ENCODE data around the gene SIDT1. TPM values are rescaled to one million over a fixed set of nuclear protein-coding genes. Genes with fewer than 3 reads are reported as not detected.

The SIDT1 gene
- total and polyA plus RNA-seq, 2 donors (not counting 1 experiment from before 2014, with no cell fraction given): 53.2 to 84.4 TPM

GRCh38 chr3:113628316-113628715, 96.0 kb downstream of the SIDT1 start:
- H3K27me3 ChIP-seq (replicated peaks in 1 of 4; ENCODE audit: control extremely low read depth in 1 of 4, control insufficient read depth in 3 of 4, insufficient read depth in 4 of 4, low read length in 3 of 4): no peaks in the 10 kb centered on the region
- peak overlapping the region; percentile 53 for H3K27ac Mint-ChIP-seq
- DNase-seq: no peak
- peaks cover 40 to 42% of the 10 kb centered on the region in 2 donors for H3K4me1 ChIP-seq (ENCODE audit: control insufficient read depth in 2 of 2, insufficient read depth in 2 of 2, low read length in 2 of 2)
- intact Hi-C loops (cut with micrococcal nuclease): loop anchor here (5.0 to 10.0 kb wide), 2 partner anchors 494 to 576 kb away; no protein-coding TSS in a partner anchor
- CTCF ChIA-PET: interaction anchor here (0.9 to 5.2 kb wide), 10 partner anchors 24 to 135 kb away, joined by 3 to 42 read pairs (median 6); no protein-coding TSS in a partner anchor
- H3K27ac ChIP-seq (ENCODE audit: low read length in 2 of 2): peak overlapping the region in 1 of 2 donors; percentile 16
- no peaks in the 10 kb centered on the region for H4K20me1 ChIP-seq (ENCODE audit: control insufficient read depth, insufficient read depth, low read length, poor library complexity, severe bottlenecking)
- no peaks in the 10 kb centered on the region for H3K9me3 ChIP-seq (ENCODE audit: control extremely low read depth in 1 of 3, control insufficient read depth in 2 of 3, insufficient read depth in 1 of 3, low read length in 2 of 3)
- H3K27me3 Mint-ChIP-seq: no peaks in the 10 kb centered on the region
- peaks cover 27% of the 10 kb centered on the region for H3K79me2 ChIP-seq (ENCODE audit: control insufficient read depth, insufficient read depth, low read length)
- no peak overlapping the region for H3K4me2 ChIP-seq (replicated peaks; ENCODE audit: low read depth, low read length, poor library complexity, severe bottlenecking)
- H3K9me3 Mint-ChIP-seq (ENCODE audit: insufficient read depth): no peaks in the 10 kb centered on the region
- 100% methylated on average over 2 of the region's 2 CpGs for WGBS (ENCODE audit: insufficient coverage)
- no peak overlapping the region for H2AFZ ChIP-seq (ENCODE audit: insufficient read depth, low read depth, low read length, poor library complexity, severe bottlenecking)
- no peak for ATAC-seq (ENCODE audit: low read depth)
- peaks cover 13 to 37% of the 10 kb centered on the region in 2 experiments for H3K36me3 ChIP-seq (replicated peaks in 1 of 2; ENCODE audit: control extremely low read depth in 1 of 2, control insufficient read depth in 1 of 2, extremely low read depth in 1 of 2, insufficient read depth in 2 of 2, low read length in 1 of 2)
- TF ChIP-seq EZH2 (IDR thresholded peaks at IDR 0.05; ENCODE audit: borderline replicate concordance, insufficient read depth, low read depth, low read length, poor library complexity, severe bottlenecking): no peak
- TF ChIP-seq, protein P1, sequence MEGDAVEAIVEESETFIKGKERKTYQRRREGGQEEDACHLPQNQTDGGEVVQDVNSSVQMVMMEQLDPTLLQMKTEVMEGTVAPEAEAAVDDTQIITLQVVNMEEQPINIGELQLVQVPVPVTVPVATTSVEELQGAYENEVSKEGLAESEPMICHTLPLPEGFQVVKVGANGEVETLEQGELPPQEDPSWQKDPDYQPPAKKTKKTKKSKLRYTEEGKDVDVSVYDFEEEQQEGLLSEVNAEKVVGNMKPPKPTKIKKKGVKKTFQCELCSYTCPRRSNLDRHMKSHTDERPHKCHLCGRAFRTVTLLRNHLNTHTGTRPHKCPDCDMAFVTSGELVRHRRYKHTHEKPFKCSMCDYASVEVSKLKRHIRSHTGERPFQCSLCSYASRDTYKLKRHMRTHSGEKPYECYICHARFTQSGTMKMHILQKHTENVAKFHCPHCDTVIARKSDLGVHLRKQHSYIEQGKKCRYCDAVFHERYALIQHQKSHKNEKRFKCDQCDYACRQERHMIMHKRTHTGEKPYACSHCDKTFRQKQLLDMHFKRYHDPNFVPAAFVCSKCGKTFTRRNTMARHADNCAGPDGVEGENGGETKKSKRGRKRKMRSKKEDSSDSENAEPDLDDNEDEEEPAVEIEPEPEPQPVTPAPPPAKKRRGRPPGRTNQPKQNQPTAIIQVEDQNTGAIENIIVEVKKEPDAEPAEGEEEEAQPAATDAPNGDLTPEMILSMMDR (IDR thresholded peaks at IDR 0.05): no peak
- peak overlapping the region; percentile 58 for H3K4me3 Mint-ChIP-seq
- H3K9ac ChIP-seq (ENCODE audit: low read length): no peak overlapping the region
- POLR2A ChIA-PET: no interaction called here
- peaks cover 62% of the 10 kb centered on the region for H3K4me1 Mint-ChIP-seq
- no peak overlapping the region for H3K4me3 ChIP-seq (ENCODE audit: control extremely low read depth in 1 of 5, extremely low read depth in 1 of 5, insufficient read depth in 1 of 5, low read depth in 2 of 5, low read length in 4 of 5)

- Mint-ChIP-seq H3K9me3 (ENCODE audit: insufficient read depth) (no peaks in the 10 kb centered on the region), H3K27me3 (no peaks in the 10 kb centered on the region), H3K27ac (peak overlapping the region; percentile 53), H3K4me3 (peak overlapping the region; percentile 18), H3K4me1 (peaks cover 67% of the 10 kb centered on the region)
- intact Hi-C loops (cut with micrococcal nuclease): loop anchor here (5.0 to 10.0 kb wide), 2 partner anchors 494 to 576 kb away; no protein-coding TSS in a partner anchor
- no peak overlapping the region for H3K27ac ChIP-seq (ENCODE audit: low read length in 2 of 2)
- peaks cover 40 to 42% of the 10 kb centered on the region in 2 donors for H3K4me1 ChIP-seq (ENCODE audit: control insufficient read depth in 2 of 2, insufficient read depth in 2 of 2, low read length in 2 of 2)
- ChIA-PET CTCF (interaction anchor here (1.3 to 5.2 kb wide), 8 partner anchors 25 to 135 kb away, joined by 3 to 38 read pairs (median 9); no protein-coding TSS in a partner anchor), POLR2A (no interaction called here)
- H3K9me3 ChIP-seq (ENCODE audit: control extremely low read depth in 1 of 3, control insufficient read depth in 2 of 3, insufficient read depth in 1 of 3, low read length in 2 of 3): no peaks in the 10 kb centered on the region
- no peak for ATAC-seq (ENCODE audit: low read depth)
- no peak overlapping the region for H3K9ac ChIP-seq (ENCODE audit: low read length)
- no peak overlapping the region for H3K4me2 ChIP-seq (replicated peaks; ENCODE audit: low read depth, low read length, poor library complexity, severe bottlenecking)
- DNase-seq: no peak
- no peak for TF ChIP-seq EZH2 (IDR thresholded peaks at IDR 0.05; ENCODE audit: borderline replicate concordance, insufficient read depth, low read depth, low read length, poor library complexity, severe bottlenecking)
- TF ChIP-seq, protein P1 (IDR thresholded peaks at IDR 0.05): no peak
- no peak overlapping the region for H3K4me3 ChIP-seq (ENCODE audit: control extremely low read depth in 1 of 5, extremely low read depth in 1 of 5, insufficient read depth in 1 of 5, low read depth in 2 of 5, low read length in 4 of 5)
- H2AFZ ChIP-seq (ENCODE audit: insufficient read depth, low read depth, low read length, poor library complexity, severe bottlenecking): no peak overlapping the region
- no peaks in the 10 kb centered on the region for H3K27me3 ChIP-seq (replicated peaks in 1 of 4; ENCODE audit: control extremely low read depth in 1 of 4, control insufficient read depth in 3 of 4, insufficient read depth in 4 of 4, low read length in 3 of 4)
- peaks cover 13 to 34% of the 10 kb centered on the region in 2 experiments for H3K36me3 ChIP-seq (replicated peaks in 1 of 2; ENCODE audit: control extremely low read depth in 1 of 2, control insufficient read depth in 1 of 2, extremely low read depth in 1 of 2, insufficient read depth in 2 of 2, low read length in 1 of 2)
- peaks cover 27% of the 10 kb centered on the region for H3K79me2 ChIP-seq (ENCODE audit: control insufficient read depth, insufficient read depth, low read length)
- WGBS (ENCODE audit: insufficient coverage): 100% methylated on average over 3 of the region's 6 CpGs
- H4K20me1 ChIP-seq (ENCODE audit: control insufficient read depth, insufficient read depth, low read length, poor library complexity, severe bottlenecking): no peaks in the 10 kb centered on the region
These were observed 96.4 kb downstream of the SIDT1 start for GRCh38 chr3:113628788-113629187.
